ENCODE measurements around the gene TEPSIN. TPM values are rescaled to one million over a fixed set of nuclear protein-coding genes. Genes with fewer than 3 reads are reported as not detected.
A peak's percentile ranks its signal among the peaks of the same experiment; 100 is the strongest.

The TEPSIN gene
- total RNA-seq, 1 donor from 2014 or later: 8.3 TPM

GRCh38 chr17:81270279-81270678 lies 31.4 kb upstream of the TEPSIN start:
- DNase-seq (ENCODE audit: low read depth in 2 of 2): no peak

GRCh38 chr17:81267390-81268067 lies 28.7 kb upstream of the TEPSIN start:
- DNase-seq (ENCODE audit: low read depth in 2 of 2): no peak

DNA sequence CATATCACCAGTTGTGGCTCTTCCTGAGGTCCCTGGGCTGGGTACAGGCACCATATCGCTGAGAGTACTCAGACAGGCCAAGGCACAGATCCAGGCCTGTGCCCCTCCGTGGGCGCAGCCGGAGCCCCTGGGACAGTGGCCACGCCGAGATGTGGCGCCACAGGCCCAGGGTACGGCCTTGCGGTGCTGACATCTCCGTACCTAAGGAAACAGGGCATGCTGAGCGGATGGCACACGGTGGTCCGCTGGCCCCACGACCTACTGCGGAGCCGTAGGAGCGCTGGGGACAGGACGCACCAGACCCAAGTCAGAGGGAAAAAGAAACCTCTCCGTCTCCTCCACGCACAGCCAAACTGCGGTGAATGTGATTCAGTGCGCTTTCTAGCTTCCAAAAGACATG lies 26.7 kb upstream of the TEPSIN start:
- no peak for DNase-seq (ENCODE audit: low read depth in 2 of 2)

GRCh38 chr17:81264640-81265039 lies 25.8 kb upstream of the TEPSIN start:
- no peak for DNase-seq (ENCODE audit: low read depth in 2 of 2)

GRCh38 chr17:81263371-81264181 lies 24.7 kb upstream of the TEPSIN start:
- no peak for DNase-seq (ENCODE audit: low read depth in 2 of 2)

- no peak for DNase-seq (ENCODE audit: low read depth in 2 of 2)
These were observed 22.9 kb upstream of the TEPSIN start for GRCh38 chr17:81261582-81262336.

DNA sequence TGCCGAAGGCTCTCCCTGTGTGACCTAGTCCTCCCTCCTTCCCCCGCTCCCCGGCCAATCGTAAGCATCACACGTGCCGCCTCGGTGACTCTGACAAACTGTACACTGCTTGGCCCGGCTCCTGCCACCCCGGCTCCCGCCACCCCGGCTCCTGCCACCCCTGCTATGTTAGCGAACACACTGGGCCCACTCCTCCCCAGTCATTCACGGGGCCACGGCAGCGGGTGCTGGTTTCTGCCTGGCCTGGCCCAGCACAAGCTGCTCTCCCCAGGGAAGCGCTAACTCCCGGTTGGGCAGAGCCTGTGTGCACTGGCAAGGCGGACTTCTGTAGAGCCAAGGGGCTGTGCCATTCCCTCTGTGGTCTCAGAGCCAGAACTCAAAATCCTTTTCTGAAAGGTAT lies 22.2 kb upstream of the TEPSIN start:
- no peak for DNase-seq (ENCODE audit: low read depth in 2 of 2)

GRCh38 chr17:81260641-81261040 lies 21.8 kb upstream of the TEPSIN start:
- DNase-seq (ENCODE audit: low read depth in 2 of 2): no peak

DNA sequence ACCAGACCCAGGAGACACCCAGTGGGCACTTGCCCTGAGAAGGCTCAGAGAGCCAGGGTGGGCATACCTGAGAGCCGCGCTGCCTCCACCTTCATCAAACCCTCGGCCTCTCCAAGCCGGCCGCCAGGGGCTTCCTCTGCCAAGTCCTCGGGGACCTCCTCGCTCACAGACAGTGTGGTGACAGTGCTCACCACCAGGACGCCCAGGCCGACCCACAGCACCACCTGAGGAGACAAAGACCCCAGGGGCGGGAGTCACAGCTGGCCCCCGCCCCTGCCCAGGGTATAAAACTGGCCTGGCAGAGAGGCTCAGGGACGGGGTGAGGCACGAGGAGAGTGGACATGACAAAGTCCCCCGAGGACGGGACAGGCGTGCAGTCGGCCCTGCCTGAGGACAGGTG lies 21.3 kb upstream of the TEPSIN start:
- no peak for DNase-seq (ENCODE audit: low read depth in 2 of 2)

DNA sequence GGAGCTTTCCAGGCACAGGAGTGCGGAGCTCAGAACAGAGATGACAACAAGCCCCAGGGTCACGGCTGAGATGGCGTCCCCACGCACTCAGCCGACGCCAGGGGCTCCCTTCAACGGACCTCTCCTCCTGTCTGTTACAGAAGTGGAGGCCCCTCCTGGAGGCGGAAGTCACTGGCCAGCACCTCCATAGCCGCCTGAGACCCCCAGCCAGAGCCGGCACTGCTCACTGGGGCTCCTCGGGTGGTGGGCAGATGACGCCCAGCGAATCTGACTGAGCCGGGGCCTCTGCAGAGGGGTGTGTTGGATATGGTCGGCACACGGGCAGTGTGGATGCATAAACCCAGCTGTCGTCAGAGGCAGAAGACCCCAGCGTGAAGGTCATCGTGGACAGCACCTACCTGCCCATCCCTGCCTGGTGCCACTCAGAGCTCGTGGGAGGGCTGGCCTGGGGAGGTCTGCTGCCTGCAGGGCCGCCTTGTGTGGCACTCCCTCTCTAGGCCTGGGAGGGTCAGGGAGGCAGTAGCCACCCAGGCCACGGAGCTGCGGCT lies 20.3 kb upstream of the TEPSIN start:
- DNase-seq (ENCODE audit: low read depth in 2 of 2): no peak

DNA sequence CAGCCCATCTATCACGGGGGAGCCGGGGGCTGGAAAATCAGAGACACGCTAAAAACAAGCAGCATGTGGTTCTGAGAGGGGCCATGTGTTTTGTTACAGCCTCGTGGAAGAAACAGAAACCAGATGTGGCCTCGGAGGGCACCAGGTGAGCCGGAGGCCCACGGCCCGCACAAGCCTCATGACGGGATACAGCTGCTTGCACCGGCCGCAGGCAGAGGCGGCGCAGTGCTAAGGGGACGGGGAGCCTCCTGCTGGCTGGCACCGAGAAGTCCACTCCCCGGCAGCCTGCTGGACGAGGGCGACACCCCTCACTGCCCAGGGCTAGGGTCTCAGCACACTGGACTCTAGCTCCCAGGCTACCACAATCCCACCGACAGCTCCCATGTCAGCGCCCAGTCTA lies 19.4 kb upstream of the TEPSIN start:
- no peak for DNase-seq (ENCODE audit: low read depth in 2 of 2)

- DNase-seq (ENCODE audit: low read depth in 2 of 2): no peak
These were observed 18.7 kb upstream of the TEPSIN start for GRCh38 chr17:81257533-81257932.

DNA sequence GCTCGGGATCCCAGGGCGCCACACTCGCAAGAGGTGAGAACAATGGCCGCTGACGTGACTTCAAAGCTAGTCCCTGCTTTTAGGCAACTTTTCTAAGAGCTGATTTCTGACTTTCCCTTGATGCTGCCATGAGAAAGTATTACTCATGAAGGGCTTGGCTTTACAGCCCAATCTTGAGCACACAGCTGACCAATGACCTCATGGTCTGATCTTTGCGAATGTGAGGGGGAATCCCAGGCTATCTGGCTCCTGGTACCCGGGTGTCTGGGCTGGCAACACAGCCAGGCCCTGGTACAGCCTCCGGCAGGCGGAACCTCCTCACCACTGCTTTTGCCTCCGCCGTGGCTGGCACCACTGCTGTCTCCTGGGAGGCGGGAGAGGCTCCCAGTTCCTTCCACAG lies 17.8 kb upstream of the TEPSIN start:
- DNase-seq (ENCODE audit: low read depth in 2 of 2): peak in 1 of 2 donors; percentile 34

DNA sequence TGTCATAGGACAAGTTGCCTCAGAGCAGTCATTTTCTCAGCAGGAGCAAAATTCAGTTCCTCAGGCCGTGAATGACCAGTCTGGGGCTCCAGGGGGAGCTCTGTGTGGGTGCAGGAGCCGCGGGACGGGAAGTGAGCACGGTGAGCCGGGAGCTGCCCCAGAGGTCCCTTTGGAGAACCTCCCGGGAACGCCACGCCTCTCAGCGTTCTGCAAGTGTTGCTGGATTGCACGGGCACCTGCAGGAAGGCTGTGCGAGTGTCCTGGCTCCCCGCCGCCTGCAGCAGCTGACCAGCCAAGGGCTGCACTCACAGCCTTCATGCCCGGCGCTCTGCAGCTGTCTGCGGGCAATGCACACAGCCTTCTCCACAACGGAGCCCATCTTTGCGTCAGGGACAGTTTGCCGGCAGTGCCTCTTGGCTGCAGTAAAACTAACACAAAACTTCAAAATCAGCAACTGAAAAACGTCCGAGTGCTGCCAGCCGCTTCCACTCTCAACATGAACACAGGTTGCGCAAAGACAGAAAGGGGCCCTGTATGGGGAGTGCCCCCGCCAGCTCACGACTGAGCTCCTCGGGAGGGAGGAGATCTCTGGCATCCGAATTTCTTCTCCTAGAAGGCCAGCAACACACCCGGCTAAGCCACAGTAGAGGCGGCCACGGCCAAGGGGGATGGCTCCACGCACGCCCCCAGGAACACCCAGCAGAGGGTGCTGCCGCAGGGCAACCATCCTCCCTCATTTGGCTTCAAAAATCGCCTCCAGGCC lies 16.3 kb upstream of the TEPSIN start:
- DNase-seq (ENCODE audit: low read depth in 2 of 2): peak; percentile 66 to 76

DNA sequence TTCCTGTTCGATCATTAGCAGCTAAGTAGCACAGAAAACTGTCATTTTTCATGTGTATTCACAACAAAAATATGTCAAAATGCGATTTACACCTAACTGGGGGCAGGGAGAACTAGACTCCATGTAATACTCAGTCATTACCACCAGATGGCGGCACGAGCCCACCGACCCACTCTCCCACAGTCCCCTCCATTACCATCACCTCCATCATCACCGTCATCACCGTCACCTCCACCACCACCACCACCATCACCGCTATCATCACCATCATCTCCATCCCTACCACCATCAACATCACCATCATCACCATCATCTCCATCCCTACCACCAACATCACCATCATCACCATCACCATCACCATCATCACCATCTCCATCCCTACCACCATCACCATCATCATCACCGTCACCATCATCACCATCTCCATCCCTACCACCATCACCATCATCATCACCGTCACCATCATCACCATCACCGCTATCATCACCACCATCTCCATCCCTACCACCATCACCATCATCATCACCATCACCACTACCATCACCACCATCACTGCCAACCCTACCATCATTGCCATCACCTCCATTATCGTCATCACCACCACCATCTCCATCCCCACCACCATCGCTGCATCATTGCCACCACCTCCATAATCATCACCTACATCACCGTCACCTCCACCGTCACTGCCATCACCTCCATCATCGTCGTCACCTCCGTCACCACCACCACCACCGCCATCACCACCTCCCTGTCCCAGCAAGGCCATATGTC lies 14.7 kb upstream of the TEPSIN start:
- DNase-seq (ENCODE audit: low read depth in 2 of 2): peak; percentile 47 to 69

DNA sequence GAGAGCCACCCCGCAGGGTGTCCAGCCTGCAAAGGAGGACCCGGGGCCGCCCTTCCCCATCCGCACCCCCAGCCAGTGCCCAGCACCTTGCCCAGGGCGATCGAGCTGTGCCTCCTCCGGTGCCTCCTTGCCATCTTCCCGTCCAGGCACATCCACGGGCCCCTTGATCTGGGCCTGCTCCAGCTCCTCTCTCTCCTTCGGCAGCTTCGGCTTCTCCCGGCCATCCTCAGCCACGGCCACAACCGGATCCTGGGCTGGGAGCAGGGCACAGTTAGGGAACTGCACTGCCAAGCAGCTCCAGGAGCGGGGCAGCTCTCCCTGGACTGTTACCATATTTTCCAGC lies 14.1 kb upstream of the TEPSIN start:
- DNase-seq (ENCODE audit: low read depth in 2 of 2): no peak

- DNase-seq (ENCODE audit: low read depth in 2 of 2): no peak
These were observed 13.6 kb upstream of the TEPSIN start for GRCh38 chr17:81252326-81252986.

GRCh38 chr17:81251709-81252301 lies 12.9 kb upstream of the TEPSIN start:
- DNase-seq (ENCODE audit: low read depth in 2 of 2): no peak

DNA sequence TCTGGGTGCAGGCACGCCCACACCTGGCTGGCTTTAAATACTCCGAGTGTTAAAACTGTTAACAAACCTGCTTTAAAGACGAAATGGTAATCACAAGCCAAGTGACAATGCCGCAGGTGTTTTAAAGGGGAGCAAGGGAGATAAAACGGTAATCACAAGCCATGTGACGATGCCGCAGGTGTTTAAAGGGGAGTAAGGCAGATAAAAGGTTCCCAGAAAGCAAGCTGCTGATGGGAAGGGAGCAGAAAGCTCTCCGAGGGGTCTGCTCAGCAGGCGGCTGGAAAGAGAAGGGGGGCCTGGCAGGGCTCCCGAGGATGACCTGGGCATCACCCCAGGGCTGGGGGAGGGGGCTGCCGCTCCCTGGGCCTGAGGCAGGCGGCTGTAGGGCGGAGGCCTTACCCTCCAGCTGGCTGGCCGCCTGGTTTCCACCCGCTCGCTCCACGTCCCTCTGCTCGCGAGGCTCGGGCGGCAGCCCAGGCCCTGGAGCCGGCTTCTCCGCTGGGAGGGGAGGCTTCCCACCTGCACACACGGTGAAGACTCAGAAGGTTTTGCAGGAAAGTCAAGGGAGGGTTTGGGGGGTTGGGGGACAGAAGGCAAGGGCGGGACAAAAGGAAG lies 12.3 kb upstream of the TEPSIN start:
- no peak for DNase-seq (ENCODE audit: low read depth in 2 of 2)
